IMR-90 (cell line): ENCODE data around the gene TULP4. TPM values are rescaled to one million over a fixed set of nuclear protein-coding genes. Genes with fewer than 3 reads are reported as not detected.

Source experiments
- ATAC-seq: fragments of 200-7000 bp; cut with Tn5 transposase; 2 replicates; pipeline ENCODE4 v1.9.1; 2020; ENCODE audit warnings: low read depth, mild to moderate bottlenecking, moderate library complexity
- BruUV-seq: library from RNA; stranded (reverse); fragments of 400-500 nt; replicated peaks from 2 replicates; lab custom pipeline; 2021; lab: Mats Ljungman, UMichigan
- CTCF ChIA-PET: fragments of 300-600 bp; formaldehyde crosslinking; extraction: SDS; loops from one replicate; lab custom pipeline; 2021; ENCODE audit warnings: antibody characterized with exemption; lab: Yijun Ruan, JAX
- POLR2A ChIA-PET: fragments of 300-600 bp; sonication (Branson Sonifier 250); formaldehyde crosslinking; loops from one replicate; lab custom pipeline; 2022; ENCODE audit warnings: antibody characterized with exemption; ENCODE audit not compliant: unreplicated experiment; lab: Charles Lee
- DNase-seq: peaks from one replicate; pipeline ENCODE4 v3.0.0; 2013
- H2AFZ ChIP-seq: replicated peaks from 2 replicates; pipeline ENCODE3; 2013; ENCODE audit warnings: low read length, mild to moderate bottlenecking; ENCODE audit not compliant: poor library complexity
- H2AK5ac ChIP-seq: 2 replicates; pipeline ENCODE4 v1.6.1; 2013; ENCODE audit warnings: low read depth, low read length, inconsistent platforms
- H2AK9ac ChIP-seq: replicated peaks from 2 replicates; pipeline ENCODE3; 2013; ENCODE audit warnings: mild to moderate bottlenecking, low read depth, low read length, moderate library complexity; ENCODE audit not compliant: poor library complexity
- H2BK120ac ChIP-seq: 2 replicates; pipeline ENCODE4 v1.6.1; 2013; ENCODE audit warnings: low read depth, low read length, inconsistent platforms
- H2BK15ac ChIP-seq: 3 replicates; pipeline ENCODE4 v1.6.1; 2013; ENCODE audit warnings: low read depth, low read length, inconsistent platforms
- H2BK20ac ChIP-seq: 2 replicates; pipeline ENCODE4 v1.6.1; 2013; ENCODE audit warnings: low read depth, mild to moderate bottlenecking, inconsistent platforms, low read length, moderate library complexity
- H2BK5ac ChIP-seq: 2 replicates; pipeline ENCODE4 v1.6.1; 2013; ENCODE audit warnings: mild to moderate bottlenecking, low read depth, low read length, inconsistent platforms; ENCODE audit not compliant: poor library complexity, severe bottlenecking
- H3K14ac ChIP-seq: replicated peaks from 2 replicates; pipeline ENCODE4 v1.6.1; 2013; ENCODE audit warnings: low read depth, low read length, inconsistent platforms
- H3K18ac ChIP-seq: 2 replicates; pipeline ENCODE4 v1.6.1; 2013; ENCODE audit warnings: low read depth, low read length, control low read depth
- H3K23ac ChIP-seq: 2 replicates; pipeline ENCODE4 v1.6.1; 2013; ENCODE audit warnings: low read depth, low read length, inconsistent platforms
- H3K27ac ChIP-seq: 2 replicates; pipeline ENCODE4 v1.5.1; 2013; ENCODE audit warnings: mild to moderate bottlenecking, control low read depth, low read length; ENCODE audit not compliant: insufficient read depth
- H3K27me3 ChIP-seq: 2 replicates; pipeline ENCODE4 v1.6.1; 2013; ENCODE audit warnings: low read length; ENCODE audit not compliant: control insufficient read depth, insufficient read depth
- H3K36me3 ChIP-seq: 2 replicates; pipeline ENCODE4 v1.6.1; 2013; ENCODE audit warnings: low read length, mixed read lengths; ENCODE audit not compliant: control insufficient read depth, insufficient read depth
- H3K4ac ChIP-seq: 2 replicates; pipeline ENCODE4 v1.6.1; 2013; ENCODE audit warnings: low read depth, low read length, inconsistent platforms
- H3K4me1 ChIP-seq: 2 replicates; pipeline ENCODE4 v1.6.1; 2013; ENCODE audit warnings: low read length, mixed read lengths; ENCODE audit not compliant: control insufficient read depth, insufficient read depth
- H3K4me2 ChIP-seq: 2 replicates; pipeline ENCODE4 v1.6.1; 2013; ENCODE audit warnings: low read depth, mild to moderate bottlenecking, control low read depth, low read length, moderate library complexity
- H3K4me3 ChIP-seq: 2 replicates; pipeline ENCODE4 v1.5.1; 2013; ENCODE audit warnings: low read depth, mild to moderate bottlenecking, control low read depth, low read length, moderate library complexity; ENCODE audit not compliant: insufficient read depth
- H3K56ac ChIP-seq: 2 replicates; pipeline ENCODE4 v1.6.1; 2013; ENCODE audit warnings: low read length, inconsistent platforms; ENCODE audit not compliant: insufficient read depth; ENCODE audit errors: extremely low read depth
- H3K79me1 ChIP-seq, 2 experiments: 2 replicates each; pipeline ENCODE4 v1.6.1; 2013; ENCODE audit warnings: low read length in 2 of 2, inconsistent platforms in 1 of 2, low read depth in 1 of 2
- H3K9ac ChIP-seq: 2 replicates; pipeline ENCODE4 v1.6.1; 2013; ENCODE audit warnings: low read depth, low read length, control low read depth
- H3K9me1 ChIP-seq: 2 replicates; pipeline ENCODE4 v1.6.1; 2013; ENCODE audit warnings: low read length, inconsistent platforms; ENCODE audit not compliant: insufficient read depth
- H3K9me3 ChIP-seq: 2 replicates; pipeline ENCODE4 v1.6.1; 2013; ENCODE audit warnings: low read length; ENCODE audit not compliant: control insufficient read depth, insufficient read depth
- H4K20me1 ChIP-seq: 2 replicates; pipeline ENCODE4 v1.6.1; 2013; ENCODE audit warnings: low read length, inconsistent platforms; ENCODE audit not compliant: insufficient read depth
- H4K5ac ChIP-seq: 2 replicates; pipeline ENCODE4 v1.6.1; 2013; ENCODE audit warnings: mild to moderate bottlenecking, low read depth, low read length, control low read depth
- H4K8ac ChIP-seq, 2 experiments: 2 replicates each; pipeline ENCODE4 v1.6.1; 2013; ENCODE audit warnings: low read depth in 2 of 2, low read length in 2 of 2, control low read depth in 1 of 2, inconsistent platforms in 1 of 2
- H4K91ac ChIP-seq: 2 replicates; pipeline ENCODE4 v1.6.1; 2013; ENCODE audit warnings: low read depth, low read length, inconsistent platforms; ENCODE audit not compliant: insufficient read depth
- BHLHE40 ChIP-seq: fragments of 150-350 bp; IDR thresholded peaks from 2 replicates; pipeline ENCODE4 v1.6.1; 2016; ENCODE audit warnings: mild to moderate bottlenecking, low read depth, low read length
- CEBPB ChIP-seq: IDR thresholded peaks from 2 replicates; pipeline ENCODE4 v1.6.1; 2012; ENCODE audit warnings: low read depth, low read length, improper control_type of control experiment
- ELK1 ChIP-seq: fragments of 150-350 bp; IDR thresholded peaks from 2 replicates; pipeline ENCODE4 v1.6.1; 2016; ENCODE audit warnings: low read depth, mild to moderate bottlenecking, low read length, moderate library complexity, borderline replicate concordance
- MAZ ChIP-seq: IDR thresholded peaks from 2 replicates; pipeline ENCODE4 v1.6.1; 2012; ENCODE audit warnings: low read depth, mild to moderate bottlenecking, low read length, improper control_type of control experiment, moderate library complexity, borderline replicate concordance
- MXI1 ChIP-seq: IDR thresholded peaks from 2 replicates; pipeline ENCODE4 v1.6.1; 2012; ENCODE audit warnings: low read depth, mild to moderate bottlenecking, low read length, moderate library complexity, borderline replicate concordance
- RAD21 ChIP-seq: IDR thresholded peaks from 2 replicates; pipeline ENCODE4 v1.6.1; 2012; ENCODE audit warnings: low read length, improper control_type of control experiment
- RFX5 ChIP-seq: IDR thresholded peaks from 2 replicates; pipeline ENCODE4 v1.8.0; 2012; ENCODE audit warnings: low read depth, mild to moderate bottlenecking, low read length, moderate library complexity
- WGBS, 2 experiments: methylation state at CpG; one replicate each; pipeline versions ENCODE4 v1.1.5 to v1.1.7; 2013; ENCODE audit warnings: missing lambda C conversion rate in 2 of 2; ENCODE audit not compliant: insufficient read length in 1 of 2; ENCODE audit errors: extremely low coverage in 2 of 2; 5-methylcytosine and 5-hydroxymethylcytosine counted together
- dilution Hi-C: fragments of 300-500 bp; cut with HindIII; formaldehyde crosslinking; loops from one replicate; pipeline ENCODE4 v1.14.3; 2018; ENCODE audit warnings: low sequenced_read_pairs; ENCODE audit not compliant: unreplicated experiment
- in situ Hi-C: fragments of 300-500 bp; cut with MboI; formaldehyde crosslinking; loops from 3 replicates; pipeline ENCODE4 v1.14.3; 2019; ENCODE audit warnings: low sequenced_read_pairs, inconsistent platforms, mixed read lengths
- intact Hi-C: fragments of 100-400 bp; cut with micrococcal nuclease; formaldehyde crosslinking; loops from 2 replicates; pipeline ENCODE4 v1.10.0; 2022
- polyA plus RNA-seq, 3 experiments: library from polyadenylated mRNA; depleted of rRNA; stranded (reverse); fragments of >200 nt; gene quantifications; 2 replicates each; pipeline ENCODE4 v1.2.3, GENCODE V29; 2012; ENCODE audit warnings: low replicate concordance in 1 of 3
- total RNA-seq: library from RNA; depleted of rRNA; stranded (reverse); fragments of >200 nt; gene quantifications from 2 replicates; pipeline ENCODE4 v1.2.3, GENCODE V29; 2012
- TF ChIP-seq, protein P1 (sequence below): conservative IDR thresholded peaks from 2 replicates; pipeline ENCODE4 v1.5.1; 2012; ENCODE audit warnings: mild to moderate bottlenecking, low read depth, low read length, improper control_type of control experiment
- TF ChIP-seq, protein P2 (sequence below): fragments of 150-350 bp; IDR thresholded peaks from 2 replicates; pipeline ENCODE4 v1.6.1; 2017; ENCODE audit warnings: mild to moderate bottlenecking, antibody characterized with exemption, low read length, low read depth

Gene TULP4
- total and polyA plus RNA-seq, 2 of the 4 experiments (the other 2 are of a cell fraction) = 8.1 to 30.6 TPM

GRCh38 chr6:158327211-158327610 is 14.9 kb downstream of the TULP4 start:
- Histone ChIP-seq H4K5ac (no peak overlapping the region), H3K18ac (no peak overlapping the region), H3K56ac (no peak overlapping the region), H3K9me3 (no peaks in the 10 kb centered on the region), H2BK120ac (no peak overlapping the region), H3K4ac (no peak overlapping the region), H4K91ac (no peak overlapping the region), H3K4me2 (no peak overlapping the region), H2BK20ac (no peak overlapping the region), H3K4me3 (no peak overlapping the region), H2AK9ac (no peak overlapping the region), H2AFZ (no peak overlapping the region), H3K9me1 (peaks cover 8% of the 10 kb centered on the region; the same call in 1 of the 2 replicates), H4K20me1 (peaks cover 10% of the 10 kb centered on the region), H3K79me1 (peaks cover 24 to 36% of the 10 kb centered on the region in 2 experiments), H2AK5ac (no peak overlapping the region), H3K14ac (no peak overlapping the region), H3K4me1 (peaks cover 7% of the 10 kb centered on the region), H2BK15ac (no peak overlapping the region), H4K8ac (no peak overlapping the region), H3K27ac (no peak overlapping the region), H3K9ac (no peak overlapping the region), H3K36me3 (no peaks in the 10 kb centered on the region), H3K23ac (no peak overlapping the region), H2BK5ac (no peak overlapping the region), H3K27me3 (no peaks in the 10 kb centered on the region)
- DNase-seq (no peak), ATAC-seq (no peak)
- no CpG with 5 or more reads among the region's 1 CpG for WGBS, 2 experiments
- TF ChIP-seq MXI1 (no peak), BHLHE40 (no peak), RFX5 (no peak), RAD21 (no peak), CEBPB (no peak), ELK1 (no peak), MAZ (no peak)
- TF ChIP-seq, protein P1, sequence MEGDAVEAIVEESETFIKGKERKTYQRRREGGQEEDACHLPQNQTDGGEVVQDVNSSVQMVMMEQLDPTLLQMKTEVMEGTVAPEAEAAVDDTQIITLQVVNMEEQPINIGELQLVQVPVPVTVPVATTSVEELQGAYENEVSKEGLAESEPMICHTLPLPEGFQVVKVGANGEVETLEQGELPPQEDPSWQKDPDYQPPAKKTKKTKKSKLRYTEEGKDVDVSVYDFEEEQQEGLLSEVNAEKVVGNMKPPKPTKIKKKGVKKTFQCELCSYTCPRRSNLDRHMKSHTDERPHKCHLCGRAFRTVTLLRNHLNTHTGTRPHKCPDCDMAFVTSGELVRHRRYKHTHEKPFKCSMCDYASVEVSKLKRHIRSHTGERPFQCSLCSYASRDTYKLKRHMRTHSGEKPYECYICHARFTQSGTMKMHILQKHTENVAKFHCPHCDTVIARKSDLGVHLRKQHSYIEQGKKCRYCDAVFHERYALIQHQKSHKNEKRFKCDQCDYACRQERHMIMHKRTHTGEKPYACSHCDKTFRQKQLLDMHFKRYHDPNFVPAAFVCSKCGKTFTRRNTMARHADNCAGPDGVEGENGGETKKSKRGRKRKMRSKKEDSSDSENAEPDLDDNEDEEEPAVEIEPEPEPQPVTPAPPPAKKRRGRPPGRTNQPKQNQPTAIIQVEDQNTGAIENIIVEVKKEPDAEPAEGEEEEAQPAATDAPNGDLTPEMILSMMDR = no peak
- TF ChIP-seq, protein P2, sequence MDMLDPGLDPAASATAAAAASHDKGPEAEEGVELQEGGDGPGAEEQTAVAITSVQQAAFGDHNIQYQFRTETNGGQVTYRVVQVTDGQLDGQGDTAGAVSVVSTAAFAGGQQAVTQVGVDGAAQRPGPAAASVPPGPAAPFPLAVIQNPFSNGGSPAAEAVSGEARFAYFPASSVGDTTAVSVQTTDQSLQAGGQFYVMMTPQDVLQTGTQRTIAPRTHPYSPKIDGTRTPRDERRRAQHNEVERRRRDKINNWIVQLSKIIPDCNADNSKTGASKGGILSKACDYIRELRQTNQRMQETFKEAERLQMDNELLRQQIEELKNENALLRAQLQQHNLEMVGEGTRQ = no peak
- ChIA-PET POLR2A (no interaction called here), CTCF (no interaction called here)
- dilution Hi-C loops = no loop called here
- intact Hi-C loops = no loop called here
- in situ Hi-C loops = no loop called here
- no TSS peak for BruUV-seq
